Stimulated activated CD8-positive, alpha-beta memory T cell treated with anti-CD3 and anti-CD28 coated beads, Interleukin-2, amount 100 ng/mL, for 1 hour (primary cell): ENCODE data around the gene MPC1.
"Not testable (repeated sequence)": the region's sequence is repeated elsewhere in the genome, so short reads cannot be mapped to it uniquely, and the experiment has no call there.

Source experiments
- DNase-seq, 2 donors: peaks; one replicate each; pipeline ENCODE4 v3.0.0-alpha.2; 2020; ENCODE audit warnings: low read depth in 2 of 2

MPC1 gene

GRCh38 chr6:166345672-166346071, 37.1 kb downstream of the MPC1 start:
- not testable (repeated sequence) for DNase-seq

GRCh38 chr6:166344921-166345320, 37.8 kb downstream of the MPC1 start:
- not testable (repeated sequence) for DNase-seq

GRCh38 chr6:166344240-166344639, 38.5 kb downstream of the MPC1 start:
- no peak for DNase-seq

- DNase-seq, result no peak
Observed at GRCh38 chr6:166343150-166343487, 39.6 kb downstream of the MPC1 start.

GRCh38 chr6:166342349-166343149, 40.2 kb downstream of the MPC1 start, which contains the start of gene SFT2D1:
TSS of gene SFT2D1 (minus strand) at chr6:166342545. CDS start at chr6:166342481, 64 bp downstream.
- DNase-seq, result peak; percentile 64 to 65

- no peak for DNase-seq
Observed at GRCh38 chr6:166341977-166342348, 40.8 kb downstream of the MPC1 start.

- no peak for DNase-seq
Observed at GRCh38 chr6:166341464-166341863, 41.3 kb downstream of the MPC1 start.

GRCh38 chr6:166338854-166339253, 43.9 kb downstream of the MPC1 start:
- DNase-seq, result no peak

GRCh38 chr6:166336847-166337246, 45.9 kb downstream of the MPC1 start:
- no peak for DNase-seq

- no peak for DNase-seq
Observed at GRCh38 chr6:166335378-166336302, 47.1 kb downstream of the MPC1 start.

GRCh38 chr6:166334878-166335277, 47.9 kb downstream of the MPC1 start:
- no peak for DNase-seq

GRCh38 chr6:166333172-166333995, 49.4 kb downstream of the MPC1 start:
- no peak for DNase-seq

GRCh38 chr6:166331503-166332415, 51.0 kb downstream of the MPC1 start:
- no peak for DNase-seq

GRCh38 chr6:166330612-166331011, 52.1 kb downstream of the MPC1 start:
- no peak for DNase-seq

- DNase-seq, result no peak
Observed at GRCh38 chr6:166325383-166326042, 57.2 kb downstream of the MPC1 start.

GRCh38 chr6:166323395-166323794, 59.3 kb downstream of the MPC1 start:
- no peak for DNase-seq

- DNase-seq, result no peak
Observed at GRCh38 chr6:166318649-166319600, 63.8 kb downstream of the MPC1 start.

GRCh38 chr6:166318227-166318626, 64.5 kb downstream of the MPC1 start:
- DNase-seq, result no peak
